NCI-H1417 treated with DMSO at 0.1 percent for 48 hours (cell line): Measurements from ENCODE around the gene LAMA5.

Experiments
- DNase-seq: peaks from one replicate; lab custom pipeline; 2025; lab: John Stamatoyannopoulos, UW

Gene LAMA5

DNA sequence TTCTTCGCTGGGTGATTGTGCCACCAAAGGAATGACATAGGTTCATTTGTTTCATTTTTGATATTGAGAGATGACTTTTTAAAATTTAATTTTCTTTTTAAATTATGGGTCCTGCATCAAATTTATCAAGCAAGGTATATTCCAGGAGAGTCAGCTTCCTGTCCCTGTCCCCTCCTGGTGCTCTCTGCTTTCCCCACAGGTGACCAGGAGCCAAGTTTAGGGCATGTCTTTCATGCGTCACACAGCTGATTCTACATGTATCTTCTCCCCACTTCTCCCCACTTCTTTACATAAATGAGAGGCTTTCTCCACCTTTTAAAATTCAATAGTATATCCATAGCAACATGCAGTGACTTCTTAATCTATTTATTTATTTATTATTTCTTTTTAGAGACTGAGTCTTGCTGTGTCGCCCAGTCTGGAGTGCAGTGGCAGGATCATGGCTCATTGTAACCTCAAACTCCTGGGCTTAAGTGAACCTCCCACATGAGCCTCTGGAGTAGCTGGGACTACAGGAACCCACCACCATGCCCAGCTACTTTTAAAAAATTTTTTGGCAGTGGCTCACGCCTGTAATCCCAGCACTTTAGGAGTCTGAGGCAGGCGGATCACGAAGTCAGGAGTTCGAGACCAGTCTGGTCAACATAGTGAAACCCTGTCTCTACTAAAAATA, 98.7 kb downstream of the LAMA5 start:
- DNase-seq = no peak

DNA sequence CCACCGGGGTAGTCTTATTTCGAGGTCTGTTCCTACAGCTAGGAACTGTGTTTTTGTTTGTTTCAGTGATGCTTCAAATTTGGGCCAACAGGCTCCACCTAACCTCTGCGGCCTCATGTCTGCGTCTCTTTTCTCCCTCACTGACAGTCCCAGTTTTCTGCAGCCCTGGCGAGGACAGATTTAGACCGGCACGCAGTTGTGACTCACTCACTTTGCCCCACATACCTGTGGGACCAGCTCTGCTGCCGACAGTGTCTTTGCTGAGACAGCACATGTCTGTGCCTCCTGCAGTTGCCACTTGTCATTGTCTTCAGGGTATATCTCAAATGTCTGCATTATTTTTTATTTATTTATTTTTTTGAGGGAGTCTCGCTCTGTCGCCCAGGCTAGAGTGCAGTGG, 99.6 kb downstream of the LAMA5 start:
- no peak for DNase-seq

GRCh38 chr20:62266851-62267250, 100.3 kb downstream of the LAMA5 start:
- DNase-seq = no peak

GRCh38 chr20:62266340-62266739, 100.8 kb downstream of the LAMA5 start:
- DNase-seq = no peak

- DNase-seq = no peak
Observed at GRCh38 chr20:62265365-62265764, 101.7 kb downstream of the LAMA5 start.

DNA sequence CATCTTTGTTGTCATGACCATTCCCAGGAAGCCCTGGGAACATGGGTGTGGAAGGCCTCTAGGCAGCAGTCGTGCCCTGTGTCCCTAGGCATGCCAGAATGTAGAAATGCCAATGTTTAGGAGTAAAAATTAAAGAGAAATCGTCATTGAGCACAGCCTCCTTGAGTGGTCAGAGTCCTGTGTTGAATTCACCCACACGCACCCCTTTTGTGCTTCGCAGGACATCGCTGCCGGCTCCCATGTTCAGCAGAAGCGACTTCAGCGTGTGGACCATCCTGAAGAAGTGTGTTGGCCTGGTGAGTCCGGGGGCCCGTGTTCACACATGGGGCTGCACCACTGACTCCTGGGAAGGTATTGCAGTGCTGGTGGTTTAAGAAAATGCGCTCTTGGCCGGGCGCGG, 103.7 kb downstream of the LAMA5 start:
- DNase-seq = no peak

DNA sequence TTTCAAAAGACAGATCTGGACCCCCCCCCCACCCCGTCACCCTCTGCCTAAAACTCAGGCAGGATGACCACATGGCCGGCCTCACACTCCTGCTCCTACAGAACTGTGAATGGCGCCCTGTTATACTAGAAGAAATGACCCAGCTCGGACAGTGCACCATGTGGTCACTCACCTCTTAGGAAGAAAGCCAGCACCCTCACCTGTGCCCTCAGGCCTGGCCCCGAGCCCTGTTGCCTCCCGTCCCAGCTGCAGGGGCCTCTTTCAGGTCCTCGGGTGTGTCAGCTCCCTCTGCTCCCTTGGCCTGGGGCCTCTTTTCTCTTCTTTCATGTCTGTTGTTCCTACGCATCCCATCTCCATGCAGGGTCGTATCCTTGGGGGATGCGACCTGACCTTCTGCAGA, 105.0 kb downstream of the LAMA5 start:
- no peak for DNase-seq

- no peak for DNase-seq
Observed at GRCh38 chr20:62259294-62259565, 107.9 kb downstream of the LAMA5 start.
